CD4-positive, alpha-beta T cell treated with Interleukin-4 for 1 hour (primary cell): ENCODE results near the gene GUCA2A.

Source experiments
- DNase-seq, 2 donors: peaks; one replicate each; pipeline ENCODE4 v3.0.0-alpha.2; 2020 to 2022

The GUCA2A gene

GRCh38 chr1:42152907-42153600, 11.5 kb downstream of the GUCA2A start, which contains the start of gene GUCA2B:
Gene GUCA2B (plus strand): TSS chr1:42153410. CDS start chr1:42153451, 41 bp downstream.
- DNase-seq = no peak

- DNase-seq = no peak
Measured at GRCh38 chr1:42152119-42152518, 12.4 kb downstream of the GUCA2A start.

- DNase-seq = no peak
Measured at GRCh38 chr1:42150651-42151050, 13.9 kb downstream of the GUCA2A start.

- no peak for DNase-seq
Measured at GRCh38 chr1:42148166-42148565, 16.4 kb downstream of the GUCA2A start.

- DNase-seq = peak; percentile 65 to 69
Measured at GRCh38 chr1:42146626-42147320, 17.8 kb downstream of the GUCA2A start.

GRCh38 chr1:42145764-42146625, 18.6 kb downstream of the GUCA2A start:
- DNase-seq = no peak

GRCh38 chr1:42145389-42145716, 19.2 kb downstream of the GUCA2A start:
- DNase-seq = no peak

- DNase-seq = no peak
Measured at GRCh38 chr1:42144711-42145388, 19.7 kb downstream of the GUCA2A start.

GRCh38 chr1:42143896-42144710, 20.4 kb downstream of the GUCA2A start:
- no peak for DNase-seq

GRCh38 chr1:42142894-42143675, 21.5 kb downstream of the GUCA2A start:
- DNase-seq = no peak

GRCh38 chr1:42141978-42142377, 22.6 kb downstream of the GUCA2A start:
- DNase-seq = no peak

- no peak for DNase-seq
Measured at GRCh38 chr1:42140191-42140590, 24.4 kb downstream of the GUCA2A start.

GRCh38 chr1:42139444-42139843, 25.1 kb downstream of the GUCA2A start:
- DNase-seq = no peak

- no peak for DNase-seq
Measured at GRCh38 chr1:42138586-42138985, 26.0 kb downstream of the GUCA2A start.

- no peak for DNase-seq
Measured at GRCh38 chr1:42137766-42138165, 26.8 kb downstream of the GUCA2A start.

GRCh38 chr1:42136466-42136865, 28.1 kb downstream of the GUCA2A start:
- no peak for DNase-seq

GRCh38 chr1:42135426-42135825, 29.1 kb downstream of the GUCA2A start:
- DNase-seq = no peak

GRCh38 chr1:42133809-42134526, 30.6 kb downstream of the GUCA2A start:
- no peak for DNase-seq

GRCh38 chr1:42133390-42133789, 31.2 kb downstream of the GUCA2A start:
- no peak for DNase-seq

- no peak for DNase-seq
Measured at GRCh38 chr1:42130061-42130660, 34.4 kb downstream of the GUCA2A start.
